HEK293 (cell line): ENCODE results near the gene ACSM3.
"Not testable (repeated sequence)": the region's sequence is repeated elsewhere in the genome, so short reads cannot be mapped to it uniquely, and the experiment has no call there.

Experiments used
- BCL11B ChIP-seq: fragments of 450-650 bp; formaldehyde crosslinking; IDR thresholded peaks from 2 replicates; pipeline ENCODE4 v1.5.1; 2016; ENCODE audit warnings: low read depth, missing biosample characterization, missing genetic modification characterization
- ZNF202 ChIP-seq: fragments of 450-650 bp; formaldehyde crosslinking; IDR thresholded peaks from 2 replicates; pipeline ENCODE4 v1.5.1; 2016; ENCODE audit warnings: missing biosample characterization, missing genetic modification characterization, borderline replicate concordance
- ZNF707 ChIP-seq: fragments of 450-650 bp; formaldehyde crosslinking; IDR thresholded peaks from 2 replicates; pipeline ENCODE4 v1.5.1; 2016; ENCODE audit warnings: missing biosample characterization, missing genetic modification characterization
- TF ChIP-seq, protein P1 (sequence below): fragments of 450-650 bp; formaldehyde crosslinking; IDR thresholded peaks from 2 replicates; pipeline ENCODE4 v1.5.1; 2016; ENCODE audit warnings: missing biosample characterization, missing genetic modification characterization

DNA sequence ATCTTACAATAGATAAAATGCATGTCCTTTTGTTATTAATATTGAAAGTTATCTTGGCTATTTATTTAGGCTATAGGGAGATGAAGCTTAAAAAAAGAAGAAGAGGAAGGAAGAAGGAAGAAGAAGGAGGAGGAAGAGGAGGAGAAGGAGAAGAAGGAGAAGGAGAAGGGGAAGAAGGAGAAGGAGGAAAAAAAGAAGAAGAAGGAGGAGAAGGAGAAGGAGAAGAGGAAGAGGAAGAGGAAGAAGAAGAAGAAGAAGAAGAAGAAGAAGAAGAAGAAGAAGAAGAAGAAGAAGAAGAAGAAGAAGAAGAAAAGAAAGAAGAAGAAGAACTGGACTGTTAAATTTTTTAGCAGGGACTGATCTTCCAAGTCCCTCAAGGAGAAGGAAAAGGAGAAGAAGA is 46.1 kb upstream of the ACSM3 start:
- TF ChIP-seq ZNF202, BCL11B, ZNF707 (tag by site-specific recombination): not testable (repeated sequence)
- TF ChIP-seq, protein P1, sequence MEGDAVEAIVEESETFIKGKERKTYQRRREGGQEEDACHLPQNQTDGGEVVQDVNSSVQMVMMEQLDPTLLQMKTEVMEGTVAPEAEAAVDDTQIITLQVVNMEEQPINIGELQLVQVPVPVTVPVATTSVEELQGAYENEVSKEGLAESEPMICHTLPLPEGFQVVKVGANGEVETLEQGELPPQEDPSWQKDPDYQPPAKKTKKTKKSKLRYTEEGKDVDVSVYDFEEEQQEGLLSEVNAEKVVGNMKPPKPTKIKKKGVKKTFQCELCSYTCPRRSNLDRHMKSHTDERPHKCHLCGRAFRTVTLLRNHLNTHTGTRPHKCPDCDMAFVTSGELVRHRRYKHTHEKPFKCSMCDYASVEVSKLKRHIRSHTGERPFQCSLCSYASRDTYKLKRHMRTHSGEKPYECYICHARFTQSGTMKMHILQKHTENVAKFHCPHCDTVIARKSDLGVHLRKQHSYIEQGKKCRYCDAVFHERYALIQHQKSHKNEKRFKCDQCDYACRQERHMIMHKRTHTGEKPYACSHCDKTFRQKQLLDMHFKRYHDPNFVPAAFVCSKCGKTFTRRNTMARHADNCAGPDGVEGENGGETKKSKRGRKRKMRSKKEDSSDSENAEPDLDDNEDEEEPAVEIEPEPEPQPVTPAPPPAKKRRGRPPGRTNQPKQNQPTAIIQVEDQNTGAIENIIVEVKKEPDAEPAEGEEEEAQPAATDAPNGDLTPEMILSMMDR (tag by site-specific recombination): not testable (repeated sequence)
